HepG2 (cell line): Measurements from ENCODE around the gene NID2. TPM values are rescaled to one million over a fixed set of nuclear protein-coding genes. Genes with fewer than 3 reads are reported as not detected.

Experiments
- CREM ChIP-seq, 2 experiments: sonication (generic) in 1 of 2; formaldehyde crosslinking in 1 of 2; IDR thresholded peaks; 2 replicates each; pipeline versions ENCODE4 v1.4.0 to v1.6.1; 2016 to 2020; ENCODE audit warnings: antibody characterized with exemption in 1 of 2, mild to moderate bottlenecking in 1 of 2, missing genetic modification reagents in 1 of 2
- HNRNPL ChIP-seq: fragments of 200-400 bp; formaldehyde crosslinking; IDR thresholded peaks from 2 replicates; pipeline ENCODE4 v1.6.1; 2017; ENCODE audit warnings: mild to moderate bottlenecking, low read depth, low read length
- HOXA9 ChIP-seq: sonication (generic); formaldehyde crosslinking; IDR thresholded peaks from 2 replicates; pipeline ENCODE4 v1.8.1; 2022; ENCODE audit warnings: missing genetic modification reagents, mild to moderate bottlenecking, moderate library complexity, borderline replicate concordance
- NBN ChIP-seq: fragments of 450-650 bp; conservative IDR thresholded peaks from 2 replicates; pipeline ENCODE4 v1.6.1; 2017
- NCOA1 ChIP-seq: sonication (generic); formaldehyde crosslinking; IDR thresholded peaks from 2 replicates; pipeline ENCODE4 v1.9.0; 2021; ENCODE audit warnings: missing genetic modification reagents
- PHF20 ChIP-seq: sonication (generic); formaldehyde crosslinking; IDR thresholded peaks from 2 replicates; pipeline ENCODE4 v1.5.0; 2020; ENCODE audit warnings: mild to moderate bottlenecking, missing genetic modification reagents
- ZC3H13 ChIP-seq: sonication (generic); formaldehyde crosslinking; IDR thresholded peaks from 2 replicates; pipeline ENCODE4 v1.8.1; 2023; ENCODE audit warnings: mild to moderate bottlenecking, missing genetic modification reagents, moderate library complexity
- ZNF451 ChIP-seq: sonication (generic); formaldehyde crosslinking; IDR thresholded peaks from 2 replicates; pipeline ENCODE4 v1.5.0; 2020; ENCODE audit warnings: mild to moderate bottlenecking, missing genetic modification reagents
- ZNF569 ChIP-seq: sonication (generic); formaldehyde crosslinking; IDR thresholded peaks from 2 replicates; pipeline ENCODE4 v1.5.0; 2020; ENCODE audit warnings: mild to moderate bottlenecking, missing genetic modification reagents, moderate library complexity, borderline replicate concordance
- ZNF644 ChIP-seq: IDR thresholded peaks from 2 replicates; pipeline ENCODE4 v1.6.1; 2016; ENCODE audit warnings: low read depth
- ZNF746 ChIP-seq: sonication (generic); formaldehyde crosslinking; IDR thresholded peaks from 2 replicates; pipeline ENCODE4 v1.8.0; 2022; ENCODE audit warnings: mild to moderate bottlenecking, missing genetic modification reagents
- polyA plus RNA-seq, 8 experiments: library from polyadenylated mRNA; depleted of rRNA in 3 of 8; stranded (reverse) in 7 of 8; unstranded in 1 of 8; fragments of >200 nt; fragmentation: Illumina TruSeq in 4 of 8; extraction: Trizol in 4 of 8; gene quantifications; 2 replicates each; pipeline versions ENCODE4 v1.2.1 to v1.2.3, GENCODE V29; 2011 to 2016; ENCODE audit warnings: low read depth in 4 of 8, missing spikeins in 1 of 8, mixed read lengths in 1 of 8; ENCODE audit not compliant: insufficient read depth in 1 of 8
- total RNA-seq, 5 experiments: library from RNA; depleted of rRNA; stranded (reverse); fragments of >200 nt; fragmentation: Illumina TruSeq; extraction: Trizol; gene quantifications; 2 replicates each; pipeline ENCODE4 v1.2.3, GENCODE V29; 2016; ENCODE audit warnings: low read depth in 1 of 5
- TF ChIP-seq, protein P1 (sequence below): sonication (generic); formaldehyde crosslinking; conservative IDR thresholded peaks from 2 replicates; pipeline ENCODE4 v1.8.1; 2023; ENCODE audit warnings: missing genetic modification reagents
- TF ChIP-seq, protein P2 (sequence below): sonication (generic); formaldehyde crosslinking; IDR thresholded peaks from 2 replicates; pipeline ENCODE4 v1.4.0; 2020; ENCODE audit warnings: missing genetic modification reagents, borderline replicate concordance
- TF ChIP-seq, protein P3 (sequence below): sonication (generic); formaldehyde crosslinking; IDR thresholded peaks from 2 replicates; pipeline ENCODE4 v1.5.0; 2020; ENCODE audit warnings: mild to moderate bottlenecking, missing genetic modification reagents
- TF ChIP-seq, protein P4 (sequence below): sonication (generic); formaldehyde crosslinking; IDR thresholded peaks from 2 replicates; pipeline ENCODE4 v1.4.0; 2020; ENCODE audit warnings: missing genetic modification reagents

Gene NID2
- total and polyA plus RNA-seq, 2 of the 13 experiments (the other 11 are each of a cell fraction or from before 2014, with no cell fraction given), result 0.11 TPM; not detected in 1

DNA sequence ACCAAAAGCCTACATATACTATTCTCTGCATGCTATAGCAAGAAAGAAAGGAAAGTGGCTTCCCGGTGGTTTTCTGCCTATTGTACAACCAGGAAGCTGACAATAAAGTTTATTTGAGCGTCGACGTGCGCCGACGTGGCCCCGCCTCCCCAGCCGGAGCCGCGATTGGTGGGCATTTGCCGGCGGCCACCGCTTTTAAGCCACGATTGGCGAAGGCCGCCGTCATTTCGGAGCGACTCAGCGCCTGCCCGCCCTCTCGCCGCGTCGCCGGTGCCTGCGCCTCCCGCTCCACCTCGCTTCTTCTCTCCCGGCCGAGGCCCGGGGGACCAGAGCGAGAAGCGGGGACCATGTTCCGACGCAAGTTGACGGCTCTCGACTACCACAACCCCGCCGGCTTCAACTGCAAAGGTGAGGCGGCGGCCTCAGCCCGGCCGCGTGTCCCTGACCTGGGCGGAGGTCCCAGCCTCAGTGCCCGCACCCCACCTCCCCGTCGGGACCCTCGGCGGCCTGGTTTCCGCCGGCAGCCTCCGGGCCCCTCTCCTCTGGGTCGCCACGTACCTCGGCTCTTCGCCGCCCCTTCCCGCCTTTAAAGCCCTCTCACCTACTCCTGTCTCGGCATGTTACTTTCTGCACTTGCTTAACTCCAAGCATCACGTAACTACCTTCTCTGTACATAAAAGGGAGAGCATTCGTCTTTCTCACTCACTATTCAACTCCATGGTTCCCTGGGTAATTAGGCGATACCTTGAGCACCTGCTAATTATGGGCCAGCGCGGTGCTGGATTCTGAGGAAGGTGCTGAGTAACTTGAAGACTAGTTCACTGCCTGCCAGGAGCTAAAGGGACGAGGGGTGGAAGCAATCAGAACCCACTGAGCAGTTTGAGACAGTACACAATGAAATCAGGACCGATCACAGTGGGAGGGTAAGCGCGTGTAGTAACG, 79.3 kb downstream of the NID2 start, which contains the start of gene RTRAF (continued):
- TF ChIP-seq, protein P1, sequence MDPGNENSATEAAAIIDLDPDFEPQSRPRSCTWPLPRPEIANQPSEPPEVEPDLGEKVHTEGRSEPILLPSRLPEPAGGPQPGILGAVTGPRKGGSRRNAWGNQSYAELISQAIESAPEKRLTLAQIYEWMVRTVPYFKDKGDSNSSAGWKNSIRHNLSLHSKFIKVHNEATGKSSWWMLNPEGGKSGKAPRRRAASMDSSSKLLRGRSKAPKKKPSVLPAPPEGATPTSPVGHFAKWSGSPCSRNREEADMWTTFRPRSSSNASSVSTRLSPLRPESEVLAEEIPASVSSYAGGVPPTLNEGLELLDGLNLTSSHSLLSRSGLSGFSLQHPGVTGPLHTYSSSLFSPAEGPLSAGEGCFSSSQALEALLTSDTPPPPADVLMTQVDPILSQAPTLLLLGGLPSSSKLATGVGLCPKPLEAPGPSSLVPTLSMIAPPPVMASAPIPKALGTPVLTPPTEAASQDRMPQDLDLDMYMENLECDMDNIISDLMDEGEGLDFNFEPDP (CRISPR knock-in tag), result no peak
- TF ChIP-seq HNRNPL (no peak), NCOA1 (no peak), ZC3H13 (CRISPR knock-in tag) (no peak), ZNF451 (CRISPR knock-in tag) (no peak; the same call in 1 of the 2 replicates), PHF20 (peak; percentile 95), ZNF569 (CRISPR knock-in tag) (no peak), ZNF644 (CRISPR knock-in tag) (no peak), CREM (IDR thresholded peaks at IDR 0.05) (peak; percentile 88), CREM (CRISPR knock-in tag; IDR thresholded peaks at IDR 0.05) (peak; percentile 50; the same call in 1 of the 2 replicates), NBN (no peak), ZNF746 (CRISPR knock-in tag) (peak; percentile 75; the same call in 1 of the 2 replicates), HOXA9 (CRISPR knock-in tag) (peak; percentile 61; the same call in 1 of the 2 replicates)
- TF ChIP-seq, protein P2, sequence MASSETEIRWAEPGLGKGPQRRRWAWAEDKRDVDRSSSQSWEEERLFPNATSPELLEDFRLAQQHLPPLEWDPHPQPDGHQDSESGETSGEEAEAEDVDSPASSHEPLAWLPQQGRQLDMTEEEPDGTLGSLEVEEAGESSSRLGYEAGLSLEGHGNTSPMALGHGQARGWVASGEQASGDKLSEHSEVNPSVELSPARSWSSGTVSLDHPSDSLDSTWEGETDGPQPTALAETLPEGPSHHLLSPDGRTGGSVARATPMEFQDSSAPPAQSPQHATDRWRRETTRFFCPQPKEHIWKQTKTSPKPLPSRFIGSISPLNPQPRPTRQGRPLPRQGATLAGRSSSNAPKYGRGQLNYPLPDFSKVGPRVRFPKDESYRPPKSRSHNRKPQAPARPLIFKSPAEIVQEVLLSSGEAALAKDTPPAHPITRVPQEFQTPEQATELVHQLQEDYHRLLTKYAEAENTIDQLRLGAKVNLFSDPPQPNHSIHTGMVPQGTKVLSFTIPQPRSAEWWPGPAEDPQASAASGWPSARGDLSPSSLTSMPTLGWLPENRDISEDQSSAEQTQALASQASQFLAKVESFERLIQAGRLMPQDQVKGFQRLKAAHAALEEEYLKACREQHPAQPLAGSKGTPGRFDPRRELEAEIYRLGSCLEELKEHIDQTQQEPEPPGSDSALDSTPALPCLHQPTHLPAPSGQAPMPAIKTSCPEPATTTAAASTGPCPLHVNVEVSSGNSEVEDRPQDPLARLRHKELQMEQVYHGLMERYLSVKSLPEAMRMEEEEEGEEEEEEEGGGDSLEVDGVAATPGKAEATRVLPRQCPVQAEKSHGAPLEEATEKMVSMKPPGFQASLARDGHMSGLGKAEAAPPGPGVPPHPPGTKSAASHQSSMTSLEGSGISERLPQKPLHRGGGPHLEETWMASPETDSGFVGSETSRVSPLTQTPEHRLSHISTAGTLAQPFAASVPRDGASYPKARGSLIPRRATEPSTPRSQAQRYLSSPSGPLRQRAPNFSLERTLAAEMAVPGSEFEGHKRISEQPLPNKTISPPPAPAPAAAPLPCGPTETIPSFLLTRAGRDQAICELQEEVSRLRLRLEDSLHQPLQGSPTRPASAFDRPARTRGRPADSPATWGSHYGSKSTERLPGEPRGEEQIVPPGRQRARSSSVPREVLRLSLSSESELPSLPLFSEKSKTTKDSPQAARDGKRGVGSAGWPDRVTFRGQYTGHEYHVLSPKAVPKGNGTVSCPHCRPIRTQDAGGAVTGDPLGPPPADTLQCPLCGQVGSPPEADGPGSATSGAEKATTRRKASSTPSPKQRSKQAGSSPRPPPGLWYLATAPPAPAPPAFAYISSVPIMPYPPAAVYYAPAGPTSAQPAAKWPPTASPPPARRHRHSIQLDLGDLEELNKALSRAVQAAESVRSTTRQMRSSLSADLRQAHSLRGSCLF (CRISPR knock-in tag), result no peak
- TF ChIP-seq, protein P3, sequence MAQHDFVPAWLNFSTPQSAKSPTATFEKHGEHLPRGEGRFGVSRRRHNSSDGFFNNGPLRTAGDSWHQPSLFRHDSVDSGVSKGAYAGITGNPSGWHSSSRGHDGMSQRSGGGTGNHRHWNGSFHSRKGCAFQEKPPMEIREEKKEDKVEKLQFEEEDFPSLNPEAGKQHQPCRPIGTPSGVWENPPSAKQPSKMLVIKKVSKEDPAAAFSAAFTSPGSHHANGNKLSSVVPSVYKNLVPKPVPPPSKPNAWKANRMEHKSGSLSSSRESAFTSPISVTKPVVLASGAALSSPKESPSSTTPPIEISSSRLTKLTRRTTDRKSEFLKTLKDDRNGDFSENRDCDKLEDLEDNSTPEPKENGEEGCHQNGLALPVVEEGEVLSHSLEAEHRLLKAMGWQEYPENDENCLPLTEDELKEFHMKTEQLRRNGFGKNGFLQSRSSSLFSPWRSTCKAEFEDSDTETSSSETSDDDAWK (CRISPR knock-in tag), result no peak
- TF ChIP-seq, protein P4, sequence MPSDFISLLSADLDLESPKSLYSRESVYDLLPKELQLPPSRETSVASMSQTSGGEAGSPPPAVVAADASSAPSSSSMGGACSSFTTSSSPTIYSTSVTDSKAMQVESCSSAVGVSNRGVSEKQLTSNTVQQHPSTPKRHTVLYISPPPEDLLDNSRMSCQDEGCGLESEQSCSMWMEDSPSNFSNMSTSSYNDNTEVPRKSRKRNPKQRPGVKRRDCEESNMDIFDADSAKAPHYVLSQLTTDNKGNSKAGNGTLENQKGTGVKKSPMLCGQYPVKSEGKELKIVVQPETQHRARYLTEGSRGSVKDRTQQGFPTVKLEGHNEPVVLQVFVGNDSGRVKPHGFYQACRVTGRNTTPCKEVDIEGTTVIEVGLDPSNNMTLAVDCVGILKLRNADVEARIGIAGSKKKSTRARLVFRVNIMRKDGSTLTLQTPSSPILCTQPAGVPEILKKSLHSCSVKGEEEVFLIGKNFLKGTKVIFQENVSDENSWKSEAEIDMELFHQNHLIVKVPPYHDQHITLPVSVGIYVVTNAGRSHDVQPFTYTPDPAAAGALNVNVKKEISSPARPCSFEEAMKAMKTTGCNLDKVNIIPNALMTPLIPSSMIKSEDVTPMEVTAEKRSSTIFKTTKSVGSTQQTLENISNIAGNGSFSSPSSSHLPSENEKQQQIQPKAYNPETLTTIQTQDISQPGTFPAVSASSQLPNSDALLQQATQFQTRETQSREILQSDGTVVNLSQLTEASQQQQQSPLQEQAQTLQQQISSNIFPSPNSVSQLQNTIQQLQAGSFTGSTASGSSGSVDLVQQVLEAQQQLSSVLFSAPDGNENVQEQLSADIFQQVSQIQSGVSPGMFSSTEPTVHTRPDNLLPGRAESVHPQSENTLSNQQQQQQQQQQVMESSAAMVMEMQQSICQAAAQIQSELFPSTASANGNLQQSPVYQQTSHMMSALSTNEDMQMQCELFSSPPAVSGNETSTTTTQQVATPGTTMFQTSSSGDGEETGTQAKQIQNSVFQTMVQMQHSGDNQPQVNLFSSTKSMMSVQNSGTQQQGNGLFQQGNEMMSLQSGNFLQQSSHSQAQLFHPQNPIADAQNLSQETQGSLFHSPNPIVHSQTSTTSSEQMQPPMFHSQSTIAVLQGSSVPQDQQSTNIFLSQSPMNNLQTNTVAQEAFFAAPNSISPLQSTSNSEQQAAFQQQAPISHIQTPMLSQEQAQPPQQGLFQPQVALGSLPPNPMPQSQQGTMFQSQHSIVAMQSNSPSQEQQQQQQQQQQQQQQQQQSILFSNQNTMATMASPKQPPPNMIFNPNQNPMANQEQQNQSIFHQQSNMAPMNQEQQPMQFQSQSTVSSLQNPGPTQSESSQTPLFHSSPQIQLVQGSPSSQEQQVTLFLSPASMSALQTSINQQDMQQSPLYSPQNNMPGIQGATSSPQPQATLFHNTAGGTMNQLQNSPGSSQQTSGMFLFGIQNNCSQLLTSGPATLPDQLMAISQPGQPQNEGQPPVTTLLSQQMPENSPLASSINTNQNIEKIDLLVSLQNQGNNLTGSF (CRISPR knock-in tag), result no peak
